Activated T-cell treated with anti-CD3 and anti-CD28 coated beads, Interleukin-2, amount 50 U/mL, for 72 hours (primary cell): ENCODE results near the gene PRPF31. TPM values are rescaled to one million over a fixed set of nuclear protein-coding genes. Genes with fewer than 3 reads are reported as not detected.
"Not testable (repeated sequence)": the region's sequence is repeated elsewhere in the genome, so short reads cannot be mapped to it uniquely, and the experiment has no call there.

Experiments used
- ATAC-seq, 2 donors: fragments of 150-1000 bp; cut with Tn5 transposase; replicated peaks in 1 of 2; 2 replicates each; pipeline ENCODE4 v1.10.0; 2021; ENCODE audit warnings: moderate library complexity in 2 of 2, mild to moderate bottlenecking in 1 of 2
- DNase-seq, 2 donors: peaks; one replicate each; pipeline ENCODE4 v3.0.0; 2021 to 2022; ENCODE audit warnings: mixed read lengths in 1 of 2
- H3K27ac Mint-ChIP-seq: one replicate; pipeline ENCODE4 v1.8.0; 2022; ENCODE audit warnings: mild to moderate bottlenecking, moderate library complexity, mixed read lengths
- H3K27me3 Mint-ChIP-seq: one replicate; pipeline ENCODE4 v1.8.0; 2022; ENCODE audit warnings: low read depth, mixed read lengths
- H3K36me3 Mint-ChIP-seq, 2 donors: one replicate each; pipeline ENCODE4 v1.8.0; 2022; ENCODE audit warnings: mixed read lengths in 2 of 2, mild to moderate bottlenecking in 1 of 2; ENCODE audit not compliant: insufficient read depth in 2 of 2
- H3K4me1 Mint-ChIP-seq: one replicate; pipeline ENCODE4 v1.8.0; 2022; ENCODE audit warnings: low read depth, mixed read lengths
- H3K4me3 Mint-ChIP-seq, 2 donors: one replicate each; pipeline ENCODE4 v1.8.0; 2022; ENCODE audit warnings: mild to moderate bottlenecking in 2 of 2, mixed read lengths in 2 of 2, moderate library complexity in 2 of 2
- H3K9me3 Mint-ChIP-seq, 2 donors: one replicate each; pipeline ENCODE4 v1.8.0; 2022; ENCODE audit warnings: mixed read lengths in 2 of 2
- total RNA-seq, 2 donors: library from RNA; stranded (reverse); gene quantifications; one replicate each; pipeline ENCODE4 v1.2.3, GENCODE V29; 2022

Gene PRPF31
- total RNA-seq, 2 donors from 2014 or later = 55.0 to 55.6 TPM

DNA sequence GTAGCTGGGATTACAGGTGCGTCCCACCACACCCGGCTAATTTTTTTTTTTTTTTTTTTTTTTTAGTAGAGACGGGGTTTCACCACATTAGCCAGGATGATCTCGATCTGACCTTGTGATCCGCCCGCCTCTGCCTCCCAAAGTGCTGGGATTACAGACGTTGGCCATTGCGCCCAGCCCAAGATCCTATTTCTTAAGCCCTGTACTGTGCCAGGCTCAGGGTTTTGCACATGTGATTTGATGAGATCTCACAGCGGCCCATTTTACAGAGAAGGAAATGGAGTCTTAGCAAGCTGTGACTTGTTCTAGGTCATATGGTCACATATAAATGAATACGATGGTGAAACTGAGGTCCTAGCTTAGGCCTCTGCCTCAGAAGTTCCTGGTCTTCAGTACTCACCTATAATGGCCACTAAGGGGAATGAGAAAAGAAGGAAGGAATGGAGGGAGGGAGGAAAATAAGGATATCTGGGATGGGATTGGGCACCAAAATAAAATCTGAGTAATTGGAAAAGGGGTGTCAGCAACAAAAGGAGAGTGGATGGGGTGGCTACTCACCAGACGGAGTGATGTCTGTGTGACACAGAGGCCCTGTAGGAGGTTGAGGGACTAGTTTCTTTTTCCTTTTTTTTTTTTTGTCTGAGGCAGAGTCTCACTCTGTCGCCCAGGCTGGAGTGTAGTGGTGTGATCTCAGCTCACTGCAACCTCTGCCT lies 16.2 kb upstream of the PRPF31 start:
- no peak overlapping the region for H3K4me3 Mint-ChIP-seq

DNA sequence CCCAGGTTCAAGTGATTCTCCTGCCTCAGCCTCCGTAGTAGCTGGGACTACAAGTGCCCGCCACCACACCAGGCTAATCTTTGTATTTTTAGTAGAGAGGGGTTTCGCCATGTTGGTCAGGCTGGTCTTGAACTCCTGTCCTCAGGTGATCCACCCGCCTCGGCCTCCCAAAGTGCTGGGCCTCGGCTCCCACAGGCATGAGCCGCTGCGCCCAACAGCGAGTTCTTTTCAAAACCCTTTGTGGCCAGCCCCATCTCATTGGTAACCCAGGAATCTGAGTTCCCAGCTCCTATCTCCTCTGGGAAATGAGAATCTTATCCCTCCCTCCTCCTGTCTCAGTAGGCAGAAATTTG lies 15.7 kb upstream of the PRPF31 start:
- not testable (repeated sequence) for H3K27ac Mint-ChIP-seq, H3K36me3 Mint-ChIP-seq, H3K4me3 Mint-ChIP-seq, ATAC-seq, DNase-seq, H3K9me3 Mint-ChIP-seq
- Mint-ChIP-seq H3K4me1 (peaks cover 39% of the 10 kb centered on the region), H3K27me3 (peaks cover 12% of the 10 kb centered on the region)

More for the DNA sequence above, 16.2 kb upstream of the PRPF31 start:
- peaks cover 34% of the 10 kb centered on the region for H3K4me1 Mint-ChIP-seq
- no peaks in the 10 kb centered on the region for H3K9me3 Mint-ChIP-seq
- peaks cover 18% of the 10 kb centered on the region for H3K27me3 Mint-ChIP-seq
- ATAC-seq (no peak), DNase-seq (no peak)
- no peak overlapping the region for H3K27ac Mint-ChIP-seq
- peaks cover 0 to 3% of the 10 kb centered on the region in 2 donors for H3K36me3 Mint-ChIP-seq

DNA sequence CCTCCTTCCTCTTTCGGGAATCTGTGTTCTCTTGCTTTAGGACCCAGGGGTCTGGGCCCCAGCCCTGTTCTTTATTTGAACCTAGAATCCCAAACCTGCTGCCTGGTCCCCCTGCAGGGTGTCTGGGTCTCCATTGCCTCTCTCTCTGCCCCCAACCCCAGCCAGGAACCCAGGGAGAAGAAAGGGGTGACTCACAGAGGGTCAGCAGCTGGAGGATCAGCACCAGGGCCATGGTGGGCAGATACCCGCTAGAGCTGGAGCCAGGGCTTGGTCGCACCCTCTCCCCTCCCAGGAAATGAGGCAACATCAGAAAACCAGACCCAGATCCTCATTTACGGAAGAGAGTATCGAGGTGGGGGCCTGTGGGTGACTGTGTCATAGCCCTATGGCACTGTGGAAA lies 15.0 kb upstream of the PRPF31 start, which contains the start of gene OSCAR:
Gene OSCAR, minus strand, starts transcription at position 243 of the 400 bp plus-strand sequence. Its CDS starts 11 bp downstream, at position 232.
- DNase-seq = no peak
- peaks cover 46% of the 10 kb centered on the region for H3K4me1 Mint-ChIP-seq
- ATAC-seq = no peak
- peak within 1 kb of the TSS; percentile 64 to 99 for H3K4me3 Mint-ChIP-seq
- peak within 1 kb of the TSS; percentile 70 for H3K27ac Mint-ChIP-seq
- peaks cover 12% of the 10 kb centered on the region for H3K27me3 Mint-ChIP-seq
- peaks cover 3 to 5% of the 10 kb centered on the region in 2 donors for H3K36me3 Mint-ChIP-seq
- no peaks in the 10 kb centered on the region for H3K9me3 Mint-ChIP-seq

DNA sequence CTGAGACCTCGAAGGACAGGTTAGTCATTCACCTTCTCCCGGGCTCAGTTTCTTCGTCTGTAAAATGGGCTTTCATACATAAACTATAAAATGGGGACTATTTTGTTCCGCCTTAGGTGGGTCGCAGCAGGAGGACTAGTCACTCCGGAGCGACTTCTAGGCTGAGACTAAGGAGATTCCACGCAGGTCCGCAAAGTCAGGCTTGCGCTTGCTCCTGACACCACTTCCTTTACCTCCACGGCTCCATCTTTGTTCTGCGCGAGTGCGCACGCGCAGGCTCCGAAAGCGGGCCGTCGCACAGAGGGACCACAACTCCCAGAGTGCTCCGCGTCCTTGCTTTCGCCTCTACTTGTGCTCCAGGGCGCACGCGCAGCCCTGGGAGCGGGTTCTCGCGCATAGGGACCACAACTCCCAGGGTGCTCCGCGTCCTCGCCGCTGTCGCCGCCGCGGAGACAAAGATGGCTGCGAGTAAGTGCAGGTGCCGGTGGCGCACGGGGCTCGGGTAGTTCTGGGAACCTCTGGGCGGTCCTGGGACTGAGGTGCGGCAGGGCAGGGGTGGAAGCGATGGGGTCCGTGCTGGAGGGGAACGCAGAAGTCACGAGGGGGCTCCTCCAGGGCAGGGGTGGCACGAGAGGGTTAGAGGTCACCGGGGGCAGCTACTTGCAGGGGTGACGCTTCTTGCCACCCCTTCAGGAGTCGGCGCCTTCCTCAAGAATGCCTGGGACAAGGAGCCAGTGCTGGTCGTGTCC lies 13.0 kb upstream of the PRPF31 start, which contains the start of gene NDUFA3:
Gene NDUFA3, plus strand, starts transcription at position 435 of the 749 bp plus-strand sequence. Its CDS starts 24 bp downstream, at position 459.
- Mint-ChIP-seq H3K4me1 (peaks cover 51% of the 10 kb centered on the region), H3K9me3 (no peaks in the 10 kb centered on the region), H3K4me3 (peak within 1 kb of the TSS; percentile 94 to 99), H3K27me3 (no peaks in the 10 kb centered on the region), H3K27ac (peak within 1 kb of the TSS; percentile 82), H3K36me3 (peaks cover 6 to 10% of the 10 kb centered on the region in 2 donors)
- DNase-seq = peak; percentile 98
- ATAC-seq = peak; percentile 99 to 100

DNA sequence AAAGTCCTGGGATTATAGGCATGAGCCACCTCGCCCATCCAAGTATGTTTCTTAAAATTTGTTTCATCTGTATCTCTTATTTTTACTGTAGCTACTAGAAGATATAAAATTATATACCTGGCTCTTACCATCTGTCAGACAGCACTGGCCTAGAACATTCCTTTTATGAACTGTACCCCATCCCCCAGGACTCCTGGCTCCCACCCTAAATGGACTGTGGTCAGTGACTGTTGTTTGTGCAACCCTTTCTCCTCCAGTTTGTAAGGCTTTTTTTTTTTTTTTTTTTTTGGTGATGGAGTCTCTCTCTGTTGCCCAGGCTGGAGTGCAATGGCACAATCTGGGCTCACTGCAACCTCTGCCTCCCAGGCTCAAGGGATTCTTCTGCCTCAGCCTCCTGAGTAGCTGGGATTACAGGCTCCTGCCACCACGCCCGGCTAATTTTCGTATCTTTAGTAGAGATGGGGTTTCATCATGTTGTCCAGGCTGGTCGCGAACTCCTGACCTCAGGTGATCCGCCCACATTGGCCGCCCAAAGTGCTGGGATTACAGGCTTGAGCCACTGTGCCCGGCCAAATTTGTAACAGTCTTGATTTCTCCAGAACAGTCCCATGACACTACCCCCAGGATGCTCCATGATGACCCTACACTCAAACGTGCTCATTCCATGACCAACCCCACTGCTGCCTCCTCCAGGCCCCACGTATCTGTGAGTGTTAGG lies 10.4 kb upstream of the PRPF31 start:
- Mint-ChIP-seq H3K4me1 (peaks cover 53% of the 10 kb centered on the region), H3K4me3 (peak overlapping the region in 1 of 2 donors; percentile 15), H3K36me3 (peaks cover 6 to 11% of the 10 kb centered on the region in 2 donors), H3K27ac (no peak overlapping the region), H3K9me3 (no peaks in the 10 kb centered on the region), H3K27me3 (no peaks in the 10 kb centered on the region)
- DNase-seq = no peak
- no peak for ATAC-seq

DNA sequence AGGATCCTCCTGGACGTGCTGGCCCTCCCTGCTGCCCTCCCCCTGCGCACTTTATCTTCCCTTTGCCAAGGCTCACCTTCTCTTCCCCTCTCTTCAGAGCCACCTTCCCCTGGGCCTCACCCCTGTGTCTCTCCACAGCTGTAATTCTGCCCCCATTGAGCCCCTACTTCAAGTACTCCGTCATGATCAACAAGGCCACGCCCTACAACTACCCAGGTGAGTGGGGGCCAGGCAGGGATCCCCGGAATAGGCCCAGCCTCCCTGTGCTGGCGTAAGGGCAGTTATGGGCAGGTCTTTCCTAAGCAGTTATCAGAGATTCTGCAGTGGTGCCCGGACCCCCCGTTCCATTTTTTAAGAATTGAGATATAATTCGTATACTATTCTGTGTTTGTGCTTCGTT lies 9.8 kb upstream of the PRPF31 start:
- H3K4me3 Mint-ChIP-seq = no peak overlapping the region
- H3K36me3 Mint-ChIP-seq = peaks cover 6 to 12% of the 10 kb centered on the region in 2 donors
- peaks cover 53% of the 10 kb centered on the region for H3K4me1 Mint-ChIP-seq
- DNase-seq = no peak
- no peak for ATAC-seq
- H3K27ac Mint-ChIP-seq = peak overlapping the region; percentile 44
- H3K27me3 Mint-ChIP-seq = no peaks in the 10 kb centered on the region
- H3K9me3 Mint-ChIP-seq = no peaks in the 10 kb centered on the region

DNA sequence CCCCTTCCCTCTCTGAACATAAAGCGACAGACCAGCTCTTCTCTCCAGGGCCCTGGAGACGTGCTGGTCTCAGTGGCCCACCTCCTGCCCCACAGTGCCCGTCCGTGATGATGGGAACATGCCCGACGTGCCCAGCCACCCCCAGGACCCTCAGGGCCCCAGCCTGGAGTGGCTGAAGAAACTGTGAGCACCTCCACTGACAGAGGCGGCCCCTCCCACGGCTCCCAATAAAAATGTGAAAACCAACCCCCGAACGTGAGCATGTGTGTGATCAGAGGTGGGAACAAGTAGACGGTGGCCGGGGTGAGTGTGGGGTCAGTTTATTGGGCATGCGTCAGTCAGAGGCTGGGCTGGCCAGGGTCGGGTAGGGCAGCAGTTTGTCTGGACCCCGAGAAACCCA lies 8.8 kb upstream of the PRPF31 start:
- no peak overlapping the region for H3K27ac Mint-ChIP-seq
- H3K4me3 Mint-ChIP-seq = no peak overlapping the region
- ATAC-seq (no peak), DNase-seq (no peak)
- no peaks in the 10 kb centered on the region for H3K27me3 Mint-ChIP-seq
- no peaks in the 10 kb centered on the region for H3K9me3 Mint-ChIP-seq
- peaks cover 47% of the 10 kb centered on the region for H3K4me1 Mint-ChIP-seq
- H3K36me3 Mint-ChIP-seq = peaks cover 6 to 12% of the 10 kb centered on the region in 2 donors

DNA sequence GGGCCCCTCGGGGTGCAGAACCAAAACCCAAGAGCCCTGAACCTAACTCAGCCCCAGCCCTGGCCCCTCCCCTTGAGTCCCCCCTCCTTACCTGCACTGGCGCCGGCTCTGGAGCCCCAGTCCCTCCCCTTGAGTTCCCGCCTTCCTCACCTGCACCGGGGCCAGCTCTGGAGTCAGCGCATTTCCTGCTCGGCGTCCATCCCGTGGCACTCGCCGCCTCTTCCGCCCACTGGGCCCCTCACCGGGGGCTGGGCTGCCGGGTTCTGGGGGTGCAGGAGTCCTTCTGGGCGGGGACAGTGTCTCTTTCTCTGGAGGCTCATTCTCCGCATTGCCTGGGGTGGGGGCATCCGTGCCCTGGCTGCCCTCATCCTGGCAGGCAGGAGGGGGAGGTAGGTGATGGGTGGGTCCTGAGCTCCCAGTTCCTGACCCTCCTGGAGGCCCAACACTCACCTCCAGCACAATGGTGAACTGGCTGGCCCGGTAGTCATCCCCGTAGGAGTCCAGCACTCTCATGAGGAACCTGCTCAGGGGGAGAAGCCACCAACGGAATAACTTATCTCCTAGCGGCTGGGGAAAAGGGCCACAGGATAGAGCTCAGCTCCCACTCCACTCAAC lies 7.6 kb upstream of the PRPF31 start:
- H3K27me3 Mint-ChIP-seq = no peaks in the 10 kb centered on the region
- H3K9me3 Mint-ChIP-seq = no peaks in the 10 kb centered on the region
- no peak overlapping the region for H3K27ac Mint-ChIP-seq
- no peak overlapping the region for H3K4me3 Mint-ChIP-seq
- DNase-seq = no peak
- ATAC-seq = no peak
- peaks cover 5 to 15% of the 10 kb centered on the region in 2 donors for H3K36me3 Mint-ChIP-seq
- peaks cover 42% of the 10 kb centered on the region for H3K4me1 Mint-ChIP-seq

DNA sequence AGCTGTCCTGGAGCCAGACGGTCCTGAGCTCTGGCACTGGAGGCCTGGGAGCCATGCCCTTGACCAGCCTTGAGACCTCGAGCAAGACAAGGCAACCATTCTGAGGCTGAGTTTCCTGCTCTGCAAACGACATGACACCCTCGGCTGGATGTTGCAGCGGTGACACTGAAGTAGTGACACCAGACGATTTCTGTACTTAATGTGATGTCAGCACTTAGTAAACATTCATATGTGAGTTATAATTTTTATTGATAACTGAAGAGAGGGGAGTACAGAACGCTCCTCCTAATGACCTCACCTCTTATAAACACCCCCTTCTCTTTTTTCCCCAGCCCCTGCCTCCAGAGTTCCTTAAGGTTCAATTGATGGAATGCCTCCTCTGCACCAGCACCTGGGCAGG lies 7.1 kb upstream of the PRPF31 start:
- ATAC-seq = no peak
- H3K4me1 Mint-ChIP-seq = peaks cover 42% of the 10 kb centered on the region

DNA sequence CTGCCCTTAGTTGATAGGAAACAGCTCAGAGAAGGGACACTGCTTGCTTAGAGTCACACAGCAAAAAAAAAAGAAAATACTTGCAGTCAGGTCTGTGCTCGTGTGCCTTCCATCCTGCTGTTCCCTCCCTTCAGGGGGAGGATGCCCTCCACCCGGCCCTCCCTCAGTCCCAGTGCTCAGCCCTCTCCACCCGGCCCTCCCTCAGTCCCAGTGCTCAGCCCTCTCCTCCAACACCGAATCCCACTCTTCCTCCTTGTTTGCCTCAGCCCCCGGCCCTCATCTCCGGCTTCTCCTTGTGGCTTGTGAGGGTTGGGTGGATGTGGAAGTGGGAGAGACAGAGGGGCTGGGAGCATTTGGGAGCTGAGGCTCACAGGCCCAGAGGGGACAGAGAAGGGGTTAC lies 5.9 kb upstream of the PRPF31 start:
- Mint-ChIP-seq H3K27ac (no peak overlapping the region), H3K4me3 (no peak overlapping the region), H3K27me3 (no peaks in the 10 kb centered on the region), H3K9me3 (no peaks in the 10 kb centered on the region), H3K4me1 (peaks cover 44% of the 10 kb centered on the region), H3K36me3 (peaks cover 7 to 16% of the 10 kb centered on the region in 2 donors)
- no peak for DNase-seq
- ATAC-seq = no peak

More for the DNA sequence above, 7.1 kb upstream of the PRPF31 start:
- Mint-ChIP-seq H3K27me3 (no peaks in the 10 kb centered on the region), H3K4me3 (no peak overlapping the region), H3K9me3 (no peaks in the 10 kb centered on the region), H3K27ac (no peak overlapping the region), H3K36me3 (peaks cover 5 to 15% of the 10 kb centered on the region in 2 donors)
- DNase-seq = no peak

DNA sequence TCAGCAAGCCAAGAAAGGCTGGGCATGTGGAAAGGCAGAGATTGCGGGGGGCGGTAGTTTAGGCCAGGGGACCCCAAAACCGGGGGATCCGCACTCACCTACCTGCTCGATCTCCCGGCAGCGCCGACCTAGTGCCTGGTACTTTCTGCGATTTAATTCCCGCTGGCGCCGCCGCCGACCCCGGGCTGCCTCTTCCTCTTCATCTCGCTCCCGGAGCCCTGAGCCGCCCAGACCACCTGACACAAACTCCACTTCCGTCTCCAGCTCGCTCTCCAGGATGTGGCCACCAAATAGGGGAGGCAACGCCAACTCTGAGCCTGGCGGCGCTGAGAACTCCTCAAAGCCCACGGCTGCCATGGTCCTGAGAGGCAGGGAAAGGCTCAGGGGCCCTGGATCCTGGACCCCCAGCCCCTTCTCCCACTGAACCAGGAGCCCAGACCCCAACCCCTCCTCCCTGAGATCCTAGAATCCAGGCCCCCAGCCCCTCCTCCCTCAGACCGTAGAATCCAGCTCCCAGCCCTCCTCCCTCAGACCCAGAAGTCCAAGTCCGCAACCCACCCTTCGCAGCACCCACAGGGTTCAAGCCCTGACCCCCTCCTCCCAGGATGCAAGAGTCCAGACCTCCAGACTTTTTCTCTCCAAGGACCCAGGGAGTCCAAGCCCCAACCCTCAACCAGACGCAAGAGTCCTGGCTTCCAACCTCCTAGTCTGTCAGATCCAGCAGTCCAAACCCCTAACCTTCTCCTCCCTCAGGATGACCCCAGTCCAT lies 1.0 kb upstream of the PRPF31 start:
- Mint-ChIP-seq H3K27ac (peak overlapping the region; percentile 81), H3K4me3 (peak overlapping the region; percentile 85 to 97), H3K4me1 (peaks cover 41% of the 10 kb centered on the region), H3K9me3 (no peaks in the 10 kb centered on the region), H3K36me3 (peaks cover 6 to 11% of the 10 kb centered on the region in 2 donors), H3K27me3 (no peaks in the 10 kb centered on the region)
- DNase-seq (peak; percentile 50 to 57), ATAC-seq (peak; percentile 24 to 48)

DNA sequence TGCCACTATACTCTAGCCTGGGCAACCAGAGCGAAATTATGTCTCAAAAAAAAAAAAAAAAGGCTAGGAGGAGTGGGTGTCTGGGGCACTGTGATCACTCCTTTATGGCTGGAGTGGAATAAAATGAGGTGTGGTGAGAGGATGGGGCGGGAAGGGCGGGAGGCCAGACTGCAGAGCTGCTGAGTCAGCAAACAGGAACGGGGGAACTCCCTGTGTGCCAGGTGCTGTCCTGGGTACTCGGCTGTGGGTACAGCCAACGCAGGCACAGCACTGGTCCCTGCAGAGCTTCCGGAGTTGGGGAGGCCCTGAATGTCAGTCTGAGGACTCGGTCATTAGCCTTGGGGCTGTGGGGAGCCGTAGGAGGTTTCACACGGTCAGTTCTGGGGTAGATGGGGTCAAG lies 5.7 kb downstream of the PRPF31 start:
- Mint-ChIP-seq H3K4me1 (peaks cover 12% of the 10 kb centered on the region), H3K4me3 (no peak overlapping the region), H3K27ac (no peak overlapping the region)

More for the DNA sequence above, 5.7 kb downstream of the PRPF31 start:
- Mint-ChIP-seq H3K36me3 (peaks cover 0 to 3% of the 10 kb centered on the region in 2 donors), H3K27me3 (no peaks in the 10 kb centered on the region), H3K9me3 (no peaks in the 10 kb centered on the region)
- no peak for ATAC-seq
- DNase-seq = no peak
